Measurements from ENCODE around the gene AGAP3.
A peak's percentile ranks its signal among the peaks of the same experiment; 100 is the strongest.

Gene AGAP3

DNA sequence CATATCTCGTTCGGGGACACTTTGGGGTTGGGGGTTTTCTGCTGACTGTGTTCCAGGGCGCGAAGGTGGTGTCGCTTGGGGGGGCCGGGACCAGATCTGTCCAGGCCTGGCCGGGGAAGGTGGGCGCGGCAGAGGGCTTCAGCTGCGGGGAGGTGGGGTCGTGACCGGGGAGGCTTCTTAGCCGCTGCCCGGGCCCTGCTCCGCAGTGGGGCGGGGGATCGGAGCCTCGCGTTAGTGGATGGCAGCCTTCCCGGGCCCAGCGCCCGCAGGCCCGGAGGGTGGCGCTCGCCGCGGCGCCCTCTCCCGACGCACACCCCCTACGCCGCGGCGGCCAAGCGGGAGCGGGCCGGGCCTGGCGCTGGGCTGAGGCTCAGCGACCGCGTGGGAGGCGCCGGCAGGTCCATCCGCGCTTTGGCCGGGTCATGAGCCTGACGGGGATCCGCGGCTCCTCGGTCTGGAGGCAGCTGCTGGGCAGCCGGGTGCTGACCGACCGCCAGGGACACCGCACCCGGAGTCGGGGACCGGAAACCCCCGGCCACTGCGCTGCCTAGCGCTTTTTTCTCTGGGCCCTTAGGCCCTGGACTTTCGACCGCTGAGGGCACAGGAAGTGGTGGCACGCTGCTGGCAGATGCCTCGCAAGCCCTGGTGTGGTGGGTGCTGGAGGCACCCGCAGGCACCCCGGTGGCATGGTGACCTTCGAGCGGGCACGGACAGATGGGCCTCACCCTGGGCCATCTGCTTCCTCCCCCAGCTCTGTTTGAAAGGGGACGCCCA is 1.2 kb downstream of the AGAP3 start:
- H3K9me3 Mint-ChIP-seq: no peaks in the 10 kb centered on the region
- H3K36me3 Mint-ChIP-seq: no peaks in the 10 kb centered on the region
- peak; percentile 29 for ATAC-seq
- peak overlapping the region; percentile 87 for H3K4me3 Mint-ChIP-seq
- H3K27me3 Mint-ChIP-seq: no peaks in the 10 kb centered on the region
- H3K27ac Mint-ChIP-seq: peak overlapping the region; percentile 49
- H3K4me1 Mint-ChIP-seq: peaks cover 55% of the 10 kb centered on the region

DNA sequence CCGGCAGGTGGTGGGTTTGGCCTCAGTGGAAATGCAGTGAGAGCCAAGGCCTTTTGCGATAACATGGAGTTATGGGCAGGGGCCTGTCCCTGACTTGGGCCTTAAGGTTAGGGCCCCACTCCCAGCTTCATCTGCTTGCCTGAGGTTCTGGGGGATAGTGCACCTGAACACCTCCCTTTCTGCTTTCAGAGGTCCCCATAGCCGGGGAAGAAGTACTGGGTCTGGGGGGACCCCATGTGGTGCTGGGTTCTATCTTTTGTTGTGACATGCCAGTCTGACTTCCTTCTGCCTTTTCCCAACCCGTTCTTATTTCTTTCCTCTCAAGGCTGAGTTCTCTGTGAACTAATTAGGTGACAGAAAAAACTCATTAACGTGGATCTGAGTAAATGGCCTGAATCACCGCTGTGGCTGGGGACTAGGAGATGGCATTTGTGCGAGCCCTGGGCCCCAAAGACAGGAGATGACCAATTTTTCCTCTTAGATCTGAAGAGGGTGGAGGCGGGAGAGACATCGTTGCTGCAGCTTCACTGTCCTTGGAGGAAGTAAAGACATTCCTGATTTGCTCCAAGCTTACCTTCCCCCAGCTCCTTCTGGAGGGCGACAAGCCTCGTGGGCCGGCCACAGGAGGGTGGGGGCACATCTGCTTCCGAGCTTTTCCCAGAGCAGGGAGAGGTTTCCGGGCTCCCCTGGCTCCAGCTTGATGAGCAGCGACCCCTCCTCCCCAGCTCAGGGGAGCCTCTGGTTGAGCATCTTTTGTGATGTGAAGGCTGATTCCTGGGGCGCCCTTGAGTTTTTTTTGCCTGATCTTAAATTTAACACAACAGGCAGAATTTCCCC is 2.0 kb downstream of the AGAP3 start:
- Mint-ChIP-seq H3K36me3 (no peaks in the 10 kb centered on the region), H3K27me3 (no peaks in the 10 kb centered on the region), H3K9me3 (no peaks in the 10 kb centered on the region), H3K4me3 (peak overlapping the region; percentile 87), H3K27ac (peak overlapping the region; percentile 15), H3K4me1 (peaks cover 48% of the 10 kb centered on the region)
- no peak for ATAC-seq

DNA sequence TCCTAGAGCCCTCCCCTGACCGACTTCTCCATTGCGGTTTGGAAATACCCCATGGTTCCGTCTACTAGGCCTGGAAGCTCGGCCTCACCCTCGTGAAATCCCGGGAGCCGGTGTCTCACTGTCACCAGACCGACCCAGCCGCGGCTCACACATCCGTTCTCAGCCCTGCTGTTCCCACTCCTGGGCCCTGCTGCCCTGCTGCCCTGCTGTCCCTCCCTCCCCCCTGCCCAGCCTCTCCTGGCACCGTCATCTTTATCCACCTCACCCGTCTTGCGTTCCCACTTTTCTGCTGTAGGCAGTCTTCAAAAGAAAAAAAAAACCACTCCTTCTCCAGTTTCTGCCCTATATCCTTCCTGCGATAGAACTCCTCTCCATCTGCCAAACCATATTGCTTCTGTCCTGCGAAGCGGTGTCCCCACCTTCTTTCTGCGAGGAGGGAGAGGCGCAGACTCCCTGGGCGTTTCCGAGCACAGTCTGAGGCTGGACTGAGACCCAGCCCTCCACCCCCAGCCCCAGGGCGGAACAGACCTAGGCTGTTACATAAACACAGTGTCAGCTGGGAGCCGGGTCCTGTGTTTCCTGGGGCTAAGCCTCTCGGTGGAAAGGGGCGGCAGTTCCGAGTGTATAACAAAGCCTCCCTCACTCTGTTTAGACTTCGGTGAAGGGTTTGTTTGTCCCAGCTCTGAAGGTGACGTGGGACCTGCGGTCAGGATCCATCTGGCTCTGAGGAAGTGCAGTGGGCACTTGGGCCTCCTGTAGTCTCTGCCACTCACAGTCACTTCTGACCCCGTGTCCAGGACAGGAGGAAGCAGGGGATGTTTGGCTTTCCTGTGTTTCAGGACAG is 2.8 kb downstream of the AGAP3 start:
- ATAC-seq: no peak
- H3K4me3 Mint-ChIP-seq: peak overlapping the region; percentile 36

DNA sequence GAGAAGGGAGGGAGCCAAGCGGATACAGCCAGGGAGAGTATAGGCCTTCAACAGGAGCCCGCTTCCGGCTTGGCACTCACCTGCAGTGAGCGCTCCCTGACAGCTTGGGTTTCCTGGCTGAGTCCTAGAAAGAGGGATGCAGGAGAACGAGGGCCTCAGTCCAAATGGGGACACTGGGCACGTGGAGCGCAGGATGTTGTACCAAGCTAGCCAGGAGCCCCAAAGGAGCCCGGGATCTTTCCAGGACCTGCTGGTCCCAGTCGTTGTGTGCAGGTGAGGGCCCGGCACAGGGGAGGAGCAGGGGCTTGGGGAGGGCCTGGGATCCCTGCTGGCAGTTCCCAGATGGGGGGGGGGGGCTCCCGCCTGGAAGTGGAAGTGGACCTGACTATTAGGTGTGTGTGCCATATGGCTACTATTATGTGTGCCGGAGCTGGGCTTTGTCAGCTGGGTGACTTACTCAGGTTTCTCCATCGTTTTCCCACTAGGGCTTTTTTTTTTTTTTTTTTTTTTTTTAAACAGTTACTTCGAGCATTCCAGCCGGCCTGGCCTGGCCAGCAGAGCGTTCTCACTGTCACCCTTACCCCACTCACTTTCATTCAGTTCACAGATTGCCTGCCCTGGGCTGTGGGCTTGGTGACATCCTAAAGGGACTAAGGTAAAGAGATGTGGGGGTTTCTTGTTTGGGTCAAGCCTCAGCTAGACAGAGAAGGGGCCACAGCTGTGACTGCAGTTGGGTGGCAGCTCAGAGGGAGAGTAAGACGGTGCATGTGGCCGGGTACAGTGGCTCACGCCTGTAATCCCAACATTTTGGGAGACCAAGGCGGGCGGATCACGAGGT is 3.8 kb downstream of the AGAP3 start:
- Mint-ChIP-seq H3K27ac (no peak overlapping the region), H3K4me1 (peaks cover 47% of the 10 kb centered on the region), H3K9me3 (no peaks in the 10 kb centered on the region), H3K27me3 (no peaks in the 10 kb centered on the region), H3K36me3 (no peaks in the 10 kb centered on the region), H3K4me3 (no peak overlapping the region)
- ATAC-seq: no peak

More for the DNA sequence above, 2.8 kb downstream of the AGAP3 start:
- Mint-ChIP-seq H3K9me3 (no peaks in the 10 kb centered on the region), H3K27ac (peak overlapping the region; percentile 15), H3K36me3 (no peaks in the 10 kb centered on the region), H3K27me3 (no peaks in the 10 kb centered on the region), H3K4me1 (peaks cover 48% of the 10 kb centered on the region)

DNA sequence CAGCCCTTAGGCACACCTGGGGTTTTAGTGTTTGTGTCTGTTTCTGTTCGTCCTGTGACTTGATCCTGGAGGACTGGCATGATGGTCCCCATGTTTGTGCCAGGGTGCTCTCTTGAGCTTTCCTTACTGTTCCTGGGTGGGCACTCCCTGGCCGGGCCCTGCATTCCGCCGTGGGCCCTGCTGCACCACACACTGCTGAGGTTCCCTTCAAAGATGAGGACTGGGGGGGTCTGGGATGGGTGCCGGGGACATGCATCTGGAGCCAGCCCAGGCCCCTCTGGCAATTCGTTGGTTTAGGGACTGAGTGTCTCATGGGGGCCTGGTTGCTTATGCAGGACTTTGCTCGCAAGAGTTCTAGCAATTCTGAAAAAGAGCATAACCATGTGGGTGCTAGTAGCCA is 4.7 kb downstream of the AGAP3 start:
- H3K36me3 Mint-ChIP-seq: no peaks in the 10 kb centered on the region
- H3K4me3 Mint-ChIP-seq: no peak overlapping the region
- peaks cover 38% of the 10 kb centered on the region for H3K4me1 Mint-ChIP-seq
- H3K27ac Mint-ChIP-seq: no peak overlapping the region
- ATAC-seq: no peak
- H3K27me3 Mint-ChIP-seq: no peaks in the 10 kb centered on the region
- no peaks in the 10 kb centered on the region for H3K9me3 Mint-ChIP-seq

DNA sequence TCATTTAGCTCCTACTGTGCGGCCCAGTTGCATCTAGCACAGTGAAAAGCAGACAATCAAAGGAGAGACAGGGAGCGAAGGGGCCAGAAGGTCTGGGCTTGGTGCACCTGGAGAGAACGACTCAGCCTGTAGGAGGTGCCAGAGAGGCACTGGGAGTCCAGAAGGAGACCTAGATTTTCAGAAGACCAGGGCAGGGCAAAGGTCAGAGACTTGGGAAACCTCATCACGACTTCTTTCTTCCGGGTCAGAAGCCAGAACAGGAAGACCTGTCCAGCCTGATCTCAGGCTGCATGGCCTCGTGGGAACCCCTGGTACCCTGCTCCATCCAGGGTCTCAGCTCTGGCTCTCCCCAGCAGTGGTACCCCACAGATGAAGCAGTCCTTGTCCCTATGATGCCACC is 5.2 kb downstream of the AGAP3 start:
- Mint-ChIP-seq H3K4me3 (no peak overlapping the region), H3K27me3 (no peaks in the 10 kb centered on the region)

DNA sequence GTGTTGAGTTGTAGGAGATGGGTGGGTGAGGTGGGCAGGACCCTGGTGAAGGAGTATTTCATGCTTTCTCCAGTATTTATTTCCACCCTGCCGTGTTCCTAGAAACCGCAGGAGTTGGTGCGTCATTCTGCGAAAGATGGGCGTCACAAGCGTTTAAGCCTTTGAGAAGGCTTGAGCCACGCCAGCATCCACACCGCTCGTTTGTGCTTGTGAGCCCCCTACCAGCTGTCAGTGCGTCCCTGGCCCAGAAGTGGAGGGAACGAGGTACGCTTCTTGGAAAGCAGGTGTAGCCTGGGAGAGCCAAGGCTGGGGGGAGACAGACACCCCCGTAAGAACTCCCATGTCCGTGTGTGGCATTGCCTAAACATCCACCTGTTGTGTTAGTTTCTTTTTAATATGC is 5.7 kb downstream of the AGAP3 start:
- Mint-ChIP-seq H3K36me3 (no peaks in the 10 kb centered on the region), H3K27ac (no peak overlapping the region), H3K27me3 (no peaks in the 10 kb centered on the region), H3K4me1 (peaks cover 37% of the 10 kb centered on the region), H3K4me3 (no peak overlapping the region), H3K9me3 (no peaks in the 10 kb centered on the region)
- no peak for ATAC-seq

More for the DNA sequence above, 5.2 kb downstream of the AGAP3 start:
- Mint-ChIP-seq H3K36me3 (no peaks in the 10 kb centered on the region), H3K27ac (no peak overlapping the region), H3K9me3 (no peaks in the 10 kb centered on the region), H3K4me1 (peaks cover 37% of the 10 kb centered on the region)
- ATAC-seq: no peak

DNA sequence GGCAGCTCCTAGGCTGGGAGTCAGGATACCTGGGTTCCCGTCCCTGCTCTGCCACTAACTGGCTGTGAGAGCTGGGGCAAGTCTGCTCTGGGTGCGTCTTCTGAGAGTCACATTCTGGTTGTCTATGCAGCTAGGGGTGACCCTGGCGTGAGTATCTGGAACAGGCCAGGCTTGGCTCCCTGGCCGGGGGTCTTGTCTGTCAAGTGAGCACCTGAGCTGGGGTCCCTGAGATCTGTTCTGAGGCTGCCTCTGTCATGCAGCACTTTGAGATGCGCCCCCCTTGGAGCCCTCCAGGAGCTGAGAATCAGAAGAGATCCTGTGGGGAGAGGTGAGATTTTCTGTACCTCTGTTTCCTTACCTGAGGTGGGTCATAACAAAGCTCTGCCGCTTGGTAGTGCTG is 7.5 kb downstream of the AGAP3 start:
- no peaks in the 10 kb centered on the region for H3K27me3 Mint-ChIP-seq
- H3K36me3 Mint-ChIP-seq: no peaks in the 10 kb centered on the region
- H3K4me3 Mint-ChIP-seq: no peak overlapping the region
- H3K4me1 Mint-ChIP-seq: peaks cover 27% of the 10 kb centered on the region
- no peaks in the 10 kb centered on the region for H3K9me3 Mint-ChIP-seq
- no peak for ATAC-seq
- no peak overlapping the region for H3K27ac Mint-ChIP-seq

DNA sequence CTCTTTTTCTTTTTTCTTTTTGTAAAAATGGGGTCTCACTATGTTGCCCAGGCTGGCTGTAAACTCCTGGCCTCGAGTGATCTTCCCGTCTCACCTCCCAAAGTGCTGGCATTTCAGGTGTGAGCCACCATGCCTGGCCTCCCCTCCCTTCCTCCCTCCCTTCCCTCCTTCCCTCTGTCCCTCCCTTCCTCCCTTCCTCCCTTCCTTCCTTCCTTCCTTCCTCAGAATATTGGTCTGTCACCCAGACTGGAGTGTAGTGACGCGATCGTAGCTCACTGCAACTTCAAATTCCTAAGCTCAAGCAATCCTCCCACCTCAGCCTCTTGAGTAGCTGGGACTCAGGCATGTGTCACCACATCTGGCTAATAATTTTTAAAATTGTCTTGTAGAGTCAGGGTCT is 8.4 kb downstream of the AGAP3 start:
- H3K27ac Mint-ChIP-seq: no peak overlapping the region
- no peaks in the 10 kb centered on the region for H3K36me3 Mint-ChIP-seq
- ATAC-seq: no peak

DNA sequence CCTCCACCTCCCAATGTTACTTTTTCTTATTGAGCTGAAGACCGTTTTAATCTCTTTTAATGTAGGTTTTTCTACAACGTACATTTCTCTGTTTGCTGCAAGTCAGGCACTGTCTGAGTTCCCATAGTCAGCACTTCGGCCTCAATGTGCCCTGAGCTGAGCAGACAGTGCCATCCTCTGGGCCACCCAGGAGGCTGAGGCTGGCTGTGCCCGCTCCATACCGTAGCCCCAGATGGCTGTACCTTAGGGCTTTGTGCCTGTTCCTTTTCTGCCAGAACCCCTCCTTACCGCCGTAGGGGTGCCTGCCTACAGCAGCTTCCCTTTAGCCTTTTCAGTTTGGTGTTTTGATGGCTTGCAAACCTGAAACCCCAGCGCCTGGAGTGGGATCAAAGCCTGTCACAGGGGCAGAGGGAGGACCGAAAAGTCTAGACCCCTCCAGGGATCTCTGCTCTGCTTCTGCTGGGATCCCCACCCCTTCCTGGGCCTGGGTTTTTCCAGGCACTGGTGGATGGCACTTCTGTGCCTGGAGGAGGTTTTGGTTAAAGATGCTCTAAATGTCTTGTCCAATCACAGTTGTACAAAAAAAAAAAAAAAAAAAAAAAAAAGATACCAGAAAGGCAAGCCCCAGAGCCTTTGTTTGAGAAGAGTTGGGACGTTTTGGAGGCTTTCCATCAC is 9.0 kb downstream of the AGAP3 start:
- Mint-ChIP-seq H3K27me3 (no peaks in the 10 kb centered on the region), H3K27ac (no peak overlapping the region), H3K9me3 (no peaks in the 10 kb centered on the region), H3K4me3 (no peak overlapping the region), H3K36me3 (no peaks in the 10 kb centered on the region), H3K4me1 (peaks cover 14% of the 10 kb centered on the region)
- no peak for ATAC-seq

More for the DNA sequence above, 8.4 kb downstream of the AGAP3 start:
- no peaks in the 10 kb centered on the region for H3K27me3 Mint-ChIP-seq
- peaks cover 18% of the 10 kb centered on the region for H3K4me1 Mint-ChIP-seq
- H3K9me3 Mint-ChIP-seq: no peaks in the 10 kb centered on the region
- no peak overlapping the region for H3K4me3 Mint-ChIP-seq

DNA sequence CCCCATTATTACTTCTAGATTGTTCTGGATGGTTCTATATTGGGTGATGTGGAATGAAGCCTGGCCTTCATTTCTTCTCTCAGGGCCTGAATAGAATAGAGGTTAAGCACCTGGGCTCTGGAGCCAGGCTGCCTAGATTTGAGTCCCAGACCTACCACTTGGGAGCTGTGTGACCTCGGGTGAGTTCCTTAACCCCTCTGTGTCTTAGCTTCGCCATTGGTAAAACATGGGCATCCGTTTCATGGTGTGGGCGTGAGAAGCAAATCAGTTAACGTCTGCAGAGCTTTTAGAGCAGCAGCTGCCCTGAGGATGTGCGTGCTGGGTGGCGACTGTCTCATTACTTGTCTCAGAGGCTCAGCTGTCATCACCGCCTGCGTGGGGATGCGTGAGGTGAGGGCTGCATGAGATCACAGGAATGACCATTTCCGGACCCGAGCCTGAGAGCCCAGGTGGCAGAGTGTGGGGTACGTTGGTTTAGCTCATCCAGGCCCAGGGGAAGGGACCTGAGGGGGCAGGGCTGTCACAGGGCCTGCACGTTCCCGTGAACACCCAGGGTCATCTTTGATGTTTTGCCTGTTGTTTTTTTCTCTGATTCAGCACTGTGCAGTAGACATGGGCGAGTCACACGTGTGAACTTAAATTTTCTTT is 9.7 kb downstream of the AGAP3 start:
- Mint-ChIP-seq H3K4me3 (no peak overlapping the region), H3K27ac (no peak overlapping the region), H3K27me3 (no peaks in the 10 kb centered on the region), H3K4me1 (peaks cover 14% of the 10 kb centered on the region), H3K36me3 (no peaks in the 10 kb centered on the region), H3K9me3 (no peaks in the 10 kb centered on the region)
- no peak for ATAC-seq

DNA sequence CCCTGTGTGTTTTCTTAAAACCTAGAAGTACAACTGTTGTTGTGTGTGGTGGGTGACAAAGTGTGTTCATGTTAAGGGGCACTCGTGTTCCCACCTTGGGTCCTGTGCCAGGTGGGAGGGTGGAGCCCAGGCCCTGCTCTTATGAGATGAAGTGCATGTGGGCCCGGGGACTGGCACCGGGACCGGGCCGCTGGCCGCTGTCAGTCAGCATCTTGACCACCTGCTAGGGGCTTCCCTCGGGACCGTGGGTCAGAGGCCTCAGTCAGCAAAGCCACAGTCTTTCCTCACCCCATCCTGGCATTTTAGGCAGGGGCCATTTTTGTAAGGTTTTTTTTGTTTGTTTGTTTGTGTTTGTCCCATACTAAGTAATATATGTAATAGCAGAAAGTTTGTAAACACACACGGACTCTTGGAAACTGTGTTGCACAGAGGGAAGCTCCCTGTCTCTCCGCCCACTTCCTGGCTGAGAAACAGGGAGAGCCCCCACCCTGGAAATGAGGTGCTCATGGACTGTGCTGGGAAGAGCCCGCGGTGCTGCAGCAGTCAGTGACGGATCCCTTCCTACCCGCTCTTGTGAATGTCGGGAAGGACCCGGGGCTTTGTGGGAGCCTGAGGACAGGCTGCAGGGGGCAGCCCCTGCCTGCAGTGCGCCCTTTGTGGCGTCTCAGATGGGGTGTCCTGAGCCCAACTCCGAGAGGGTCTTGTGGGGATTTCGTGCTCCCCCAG is 13.4 kb downstream of the AGAP3 start:
- Mint-ChIP-seq H3K27ac (no peak overlapping the region), H3K4me3 (no peak overlapping the region), H3K4me1 (peaks cover 4% of the 10 kb centered on the region), H3K9me3 (no peaks in the 10 kb centered on the region), H3K27me3 (no peaks in the 10 kb centered on the region), H3K36me3 (no peaks in the 10 kb centered on the region)
- no peak for ATAC-seq

DNA sequence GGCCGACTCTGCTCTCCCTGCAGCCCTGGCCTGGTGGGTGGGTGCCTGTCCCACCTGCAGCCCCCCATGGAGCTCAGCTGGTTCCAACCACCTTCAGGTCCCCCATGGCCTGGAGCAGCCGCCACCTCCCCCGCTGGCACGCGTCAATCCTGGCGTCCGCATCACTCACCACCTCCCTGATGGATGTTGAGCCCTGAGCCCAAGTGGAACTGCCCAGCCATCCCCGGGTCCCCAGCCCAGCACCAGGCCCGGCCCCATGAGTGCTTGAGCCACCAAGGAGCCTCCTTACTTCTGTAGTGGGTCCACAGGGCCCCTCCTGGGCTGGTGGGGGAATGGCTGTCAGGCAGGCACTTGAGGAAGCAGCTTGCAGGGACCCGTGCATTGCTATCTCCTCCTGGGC is 14.6 kb downstream of the AGAP3 start:
- no peaks in the 10 kb centered on the region for H3K36me3 Mint-ChIP-seq
- no peaks in the 10 kb centered on the region for H3K4me1 Mint-ChIP-seq
- H3K4me3 Mint-ChIP-seq: no peak overlapping the region
- H3K27ac Mint-ChIP-seq: no peak overlapping the region
- ATAC-seq: no peak
- no peaks in the 10 kb centered on the region for H3K27me3 Mint-ChIP-seq
- H3K9me3 Mint-ChIP-seq: no peaks in the 10 kb centered on the region

Measured in stimulated activated memory B cell treated with anti-CD40 and anti-IgM and Interleukin-4, amounts not matched to agents 10 μg/mL and 1 μg/mL and 100 μg/mL, for 72 hours (primary cell).